ENCODE measurements around the gene SMYD1.

Gene SMYD1

GRCh38 chr2:88147145-88147544 lies 79.5 kb downstream of the SMYD1 start:
- H3K4me3 ChIP-seq (ENCODE audit: low read depth, low read length) = no peak overlapping the region
- in situ Hi-C loops (cut with HindIII; ENCODE audit: low pct_ligation_motif_present, low sequenced_read_pairs) = no loop called here
- no peak for TF ChIP-seq CTCF (IDR thresholded peaks at IDR 0.05; ENCODE audit: low read depth, low read length, missing control alignments)
- no peaks in the 10 kb centered on the region for H3K36me3 ChIP-seq (replicated peaks)
- no peak overlapping the region for H3K27ac ChIP-seq
- DNase-seq = no peak
- H3K27me3 ChIP-seq (replicated peaks) = no peaks in the 10 kb centered on the region

- in situ Hi-C loops (cut with HindIII; ENCODE audit: low pct_ligation_motif_present, low sequenced_read_pairs) = no loop called here
- H3K36me3 ChIP-seq (replicated peaks) = no peaks in the 10 kb centered on the region
- no peak for TF ChIP-seq CTCF (IDR thresholded peaks at IDR 0.05; ENCODE audit: low read depth, low read length, missing control alignments)
- H3K27me3 ChIP-seq (replicated peaks) = no peaks in the 10 kb centered on the region
- no peak overlapping the region for H3K27ac ChIP-seq
- no peak for DNase-seq
- no peak overlapping the region for H3K4me3 ChIP-seq (ENCODE audit: low read depth, low read length)
Observed at GRCh38 chr2:88148929-88149438, 81.4 kb downstream of the SMYD1 start.

GRCh38 chr2:88159481-88159880 lies 91.9 kb downstream of the SMYD1 start:
- TF ChIP-seq CTCF (IDR thresholded peaks at IDR 0.05; ENCODE audit: low read depth, low read length, missing control alignments) = no peak
- Histone ChIP-seq H3K27me3 (replicated peaks) (no peaks in the 10 kb centered on the region), H3K27ac (no peak overlapping the region), H3K36me3 (replicated peaks) (no peaks in the 10 kb centered on the region), H3K4me3 (ENCODE audit: low read depth, low read length) (no peak overlapping the region)
- DNase-seq = no peak
- in situ Hi-C loops (cut with HindIII; ENCODE audit: low pct_ligation_motif_present, low sequenced_read_pairs) = no loop called here

- no peak overlapping the region for H3K4me3 ChIP-seq (ENCODE audit: low read depth, low read length)
- peak; percentile 70 for DNase-seq
- no peaks in the 10 kb centered on the region for H3K36me3 ChIP-seq (replicated peaks)
- in situ Hi-C loops (cut with HindIII; ENCODE audit: low pct_ligation_motif_present, low sequenced_read_pairs) = no loop called here
- peak; percentile 84 for TF ChIP-seq CTCF (IDR thresholded peaks at IDR 0.05; ENCODE audit: low read depth, low read length, missing control alignments)
- H3K27me3 ChIP-seq (replicated peaks) = no peaks in the 10 kb centered on the region
- H3K27ac ChIP-seq = no peak overlapping the region
Observed at GRCh38 chr2:88159955-88160415, 92.4 kb downstream of the SMYD1 start.

GRCh38 chr2:88160517-88160916 lies 92.9 kb downstream of the SMYD1 start:
- Histone ChIP-seq H3K4me3 (ENCODE audit: low read depth, low read length) (no peak overlapping the region), H3K36me3 (replicated peaks) (no peaks in the 10 kb centered on the region), H3K27me3 (replicated peaks) (no peaks in the 10 kb centered on the region), H3K27ac (no peak overlapping the region)
- DNase-seq = no peak
- in situ Hi-C loops (cut with HindIII; ENCODE audit: low pct_ligation_motif_present, low sequenced_read_pairs) = no loop called here
- no peak for TF ChIP-seq CTCF (IDR thresholded peaks at IDR 0.05; ENCODE audit: low read depth, low read length, missing control alignments)
